Skeletal muscle cell (primary cell): Measurements from ENCODE around the gene WDR73.
A peak's percentile ranks its signal among the peaks of the same experiment; 100 is the strongest.
"Not testable (repeated sequence)": the region's sequence is repeated elsewhere in the genome, so short reads cannot be mapped to it uniquely, and the experiment has no call there.

Source experiments
- DNase-seq: peaks from one replicate; pipeline ENCODE4 v3.0.0-alpha.2; 2010; ENCODE audit warnings: low read depth
- H3K4me3 ChIP-seq: 2 replicates; pipeline ENCODE4 v1.5.1; 2011; ENCODE audit warnings: low read depth, mild to moderate bottlenecking, control low read depth, low read length, moderate library complexity

Gene WDR73

DNA sequence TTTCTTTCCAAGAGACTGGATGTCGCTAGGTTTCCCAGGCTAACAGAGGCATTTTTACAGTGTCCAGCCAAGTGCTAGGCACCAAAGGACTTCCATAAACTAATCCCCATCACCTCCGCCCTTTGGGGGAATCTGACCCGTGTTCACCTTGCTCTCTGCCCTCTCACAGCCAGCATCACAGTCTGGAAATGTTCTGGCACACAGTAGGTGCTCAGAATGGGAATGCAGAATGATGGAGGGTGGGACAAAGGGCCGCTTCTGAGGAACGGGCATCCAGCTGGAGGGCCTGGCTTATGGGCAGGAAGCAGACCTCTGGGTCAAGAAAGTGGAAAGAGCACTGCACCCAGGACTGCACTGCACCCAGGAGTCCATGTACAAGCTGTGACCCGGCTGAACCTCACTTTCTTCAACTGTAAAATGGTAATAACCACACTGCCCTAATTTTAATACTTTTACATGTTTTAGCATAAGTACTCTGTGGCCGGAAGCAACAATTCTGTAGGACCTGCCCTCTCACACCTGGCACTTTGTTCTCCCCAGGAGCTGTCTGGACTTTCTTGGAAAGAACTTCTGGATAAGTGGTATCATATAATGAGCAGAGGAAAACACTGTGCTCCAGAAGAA, 4.8 kb upstream of the WDR73 start:
- H3K4me3 ChIP-seq, result peak overlapping the region; percentile 51
- no peak for DNase-seq

DNA sequence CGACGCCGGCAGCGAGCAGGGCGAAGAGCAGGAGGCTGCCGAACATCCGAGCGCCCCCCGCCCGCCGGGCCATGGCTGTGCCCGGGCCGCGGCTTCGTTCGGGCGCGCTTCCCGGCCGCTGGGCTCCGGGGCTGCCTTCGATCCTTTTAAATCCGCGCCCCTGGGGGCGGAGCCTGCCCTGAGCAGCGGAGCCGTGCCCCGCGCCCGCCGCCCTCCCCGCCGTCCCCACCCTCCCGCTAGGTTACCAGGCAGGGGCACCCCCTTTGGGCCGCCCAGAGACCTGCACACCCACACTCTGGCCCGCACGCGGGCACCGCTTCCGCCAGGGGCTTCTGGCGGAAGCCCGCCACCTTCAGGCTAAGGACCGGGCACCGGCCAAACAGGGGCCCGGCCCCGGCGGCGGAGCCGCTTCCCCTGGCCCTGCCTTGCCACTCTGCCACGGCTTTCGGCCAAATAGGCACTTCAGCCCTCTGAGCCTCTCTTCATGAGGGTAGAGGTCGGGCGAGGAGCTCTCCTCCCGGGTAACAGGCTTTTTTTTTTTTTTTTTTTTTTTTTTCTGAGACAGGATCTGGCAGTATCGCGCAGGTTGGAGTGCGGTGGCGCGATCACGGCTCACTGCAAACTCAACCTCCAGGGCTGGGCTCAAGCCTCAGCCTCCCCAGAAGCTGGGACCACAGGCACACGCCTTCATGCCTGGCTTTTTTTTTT, 4.2 kb upstream of the WDR73 start, which contains the start of gene NMB:
Gene NMB, minus strand, starts transcription at position 120 of the 708 bp plus-strand sequence. Its CDS starts 47 bp downstream, at position 73.
- peak within 1 kb of the TSS; percentile 51 for H3K4me3 ChIP-seq

DNA sequence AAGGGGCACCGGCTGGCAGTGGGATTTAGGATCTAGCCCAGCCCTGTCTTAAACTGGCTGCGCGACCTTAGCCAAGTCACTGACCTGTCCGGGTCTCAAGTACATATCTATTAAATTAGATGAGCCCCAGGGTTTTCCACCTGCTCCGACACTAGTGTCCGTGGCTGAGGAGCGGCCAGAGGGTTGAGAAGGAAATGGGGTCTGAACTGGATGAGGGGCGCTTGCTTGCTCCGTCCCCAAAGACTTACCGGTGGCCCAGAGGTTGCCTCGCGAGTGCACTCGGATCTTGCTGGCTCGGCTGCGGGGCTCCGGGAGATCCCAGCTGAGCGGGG, 3.6 kb upstream of the WDR73 start:
- peak overlapping the region; percentile 51 for H3K4me3 ChIP-seq

More for the DNA sequence above, 4.2 kb upstream of the WDR73 start, which contains the start of gene NMB:
- DNase-seq, result no peak

DNA sequence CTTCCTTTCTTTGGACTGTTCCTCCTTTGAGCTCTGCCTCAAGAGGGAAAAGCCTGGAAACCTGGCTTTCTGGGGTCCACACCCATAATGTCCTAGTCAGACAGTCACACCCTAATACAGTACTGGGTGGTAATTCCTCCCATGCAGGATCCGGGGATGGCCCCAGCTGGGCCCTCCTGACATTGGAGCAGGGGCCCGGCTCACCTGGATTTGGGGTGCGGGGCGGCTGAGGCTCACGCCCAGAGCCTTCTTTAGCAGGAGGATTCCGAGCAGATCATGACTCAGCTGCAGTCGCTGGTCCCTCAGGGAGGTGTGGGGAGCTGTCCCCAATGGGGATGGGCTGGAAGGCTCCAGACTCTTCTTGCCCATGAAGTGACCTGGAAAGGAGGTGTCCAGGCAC, 2.9 kb upstream of the WDR73 start:
- DNase-seq, result no peak
- no peak overlapping the region for H3K4me3 ChIP-seq

More for the DNA sequence above, 3.6 kb upstream of the WDR73 start:
- no peak for DNase-seq

DNA sequence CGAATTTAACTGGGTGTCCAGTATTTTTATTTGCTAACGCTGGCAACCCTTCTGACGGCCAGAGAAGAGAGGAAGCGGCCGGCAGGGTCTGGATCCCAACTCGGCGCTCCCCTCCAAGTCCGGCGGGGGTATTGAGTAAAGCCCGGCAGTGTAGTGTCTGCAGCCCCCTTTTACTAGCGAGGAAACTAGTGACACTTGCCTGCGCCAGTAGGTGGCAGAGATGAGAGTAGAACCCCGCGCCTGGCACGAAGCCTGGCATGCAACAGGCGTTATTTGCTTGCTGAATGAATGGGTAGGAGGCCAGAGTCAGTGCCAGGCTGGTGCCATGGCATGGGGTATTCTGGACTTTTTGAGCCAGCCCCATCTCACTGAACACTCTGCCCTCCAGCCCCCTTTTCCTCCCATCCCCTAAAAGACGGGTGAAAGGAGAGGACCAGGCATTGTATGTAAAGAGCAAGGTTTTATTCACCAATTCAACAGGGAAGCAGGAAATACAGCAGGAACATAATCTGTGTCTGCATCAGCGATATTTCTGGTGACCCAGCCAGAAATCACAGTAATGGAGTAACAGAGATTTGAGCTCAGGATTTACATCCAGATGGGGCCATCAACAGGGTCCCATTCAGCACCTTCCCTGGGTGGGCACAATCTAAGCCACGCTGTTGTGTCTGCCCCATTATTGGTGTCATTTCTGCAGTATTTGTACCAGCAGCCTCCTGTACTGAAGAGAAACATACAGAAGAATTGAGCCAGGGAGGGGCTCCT, 788 bp upstream of the WDR73 start:
- peak overlapping the region; percentile 86 for H3K4me3 ChIP-seq
- DNase-seq, result peak; percentile 52

DNA sequence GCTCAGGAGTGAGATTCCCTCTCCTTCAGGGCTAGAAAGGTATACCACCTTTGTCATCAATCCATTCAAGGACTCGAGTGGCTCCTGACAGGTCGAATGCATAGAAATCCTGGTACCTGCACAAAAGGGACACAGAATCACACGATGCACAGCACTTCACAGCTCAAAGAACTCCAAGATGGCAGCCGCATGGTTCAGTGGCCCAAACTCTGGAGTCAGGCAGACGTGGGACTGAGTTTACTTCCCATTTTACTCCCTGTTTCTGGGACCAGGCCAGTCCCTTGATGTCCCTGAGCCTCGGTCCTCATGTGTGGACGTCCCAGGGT, 536 bp downstream of the WDR73 start:
- H3K4me3 ChIP-seq, result peak overlapping the region; percentile 86
- no peak for DNase-seq

DNA sequence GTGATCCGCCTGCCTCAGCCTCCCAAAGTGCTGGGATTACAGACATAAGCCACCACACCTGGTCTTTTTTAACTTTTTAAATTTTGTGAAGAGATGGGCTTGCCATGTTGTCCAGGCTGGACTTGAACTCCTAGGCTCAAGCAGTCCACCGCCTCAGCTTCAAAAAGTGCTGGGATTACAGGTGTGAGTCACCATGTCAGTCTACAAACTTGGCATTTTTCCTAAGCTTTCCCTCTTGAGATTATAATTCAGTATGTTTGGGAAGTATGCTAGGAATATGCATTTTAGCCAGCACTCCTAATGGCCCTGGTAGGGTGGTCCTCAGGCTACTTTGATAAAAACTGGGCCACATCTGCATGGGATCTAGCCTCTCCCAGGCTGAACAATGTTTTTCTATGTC, 4.4 kb downstream of the WDR73 start:
- H3K4me3 ChIP-seq, result no peak overlapping the region
- DNase-seq, result no peak

DNA sequence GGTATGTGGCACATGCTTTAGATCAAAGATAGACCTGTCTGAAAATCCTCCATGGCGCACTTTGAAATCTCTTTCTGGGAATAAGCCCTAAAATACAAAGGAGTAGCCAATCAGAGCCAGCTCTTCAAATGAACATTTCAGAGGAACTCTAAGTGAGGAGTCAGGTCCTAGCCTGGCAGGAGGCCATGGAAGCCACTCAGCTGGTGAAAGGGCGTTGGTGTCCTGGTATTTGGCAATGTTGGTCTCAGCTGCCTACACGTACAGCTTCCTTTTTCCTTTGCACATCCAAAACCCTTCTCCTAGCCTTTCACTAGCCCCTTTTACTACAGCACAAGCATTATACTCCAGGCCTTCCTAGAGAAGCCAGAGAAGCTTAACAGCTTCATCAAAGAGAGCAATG, 5.5 kb downstream of the WDR73 start:
- DNase-seq, result no peak

DNA sequence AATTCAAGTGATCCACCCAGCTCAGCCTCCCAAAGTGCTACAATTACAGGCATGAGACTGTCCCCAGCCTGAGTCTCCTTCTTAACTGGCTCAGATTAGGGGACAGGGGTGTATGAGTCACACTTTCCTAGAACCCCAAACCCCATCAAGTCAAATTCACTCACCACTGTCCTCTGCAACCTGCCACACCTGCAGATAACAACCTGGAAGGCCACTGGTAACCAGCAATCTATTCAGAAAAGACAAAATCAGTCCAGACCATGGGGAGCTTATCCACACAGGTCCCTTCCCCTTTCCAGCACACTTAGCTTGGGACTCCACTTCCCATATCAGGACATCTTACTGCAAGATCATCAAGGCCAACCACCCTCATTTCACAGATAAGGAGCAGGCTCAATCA, 6.4 kb downstream of the WDR73 start:
- H3K4me3 ChIP-seq, result no peak overlapping the region
- DNase-seq, result no peak

More for the DNA sequence above, 5.5 kb downstream of the WDR73 start:
- no peak overlapping the region for H3K4me3 ChIP-seq

DNA sequence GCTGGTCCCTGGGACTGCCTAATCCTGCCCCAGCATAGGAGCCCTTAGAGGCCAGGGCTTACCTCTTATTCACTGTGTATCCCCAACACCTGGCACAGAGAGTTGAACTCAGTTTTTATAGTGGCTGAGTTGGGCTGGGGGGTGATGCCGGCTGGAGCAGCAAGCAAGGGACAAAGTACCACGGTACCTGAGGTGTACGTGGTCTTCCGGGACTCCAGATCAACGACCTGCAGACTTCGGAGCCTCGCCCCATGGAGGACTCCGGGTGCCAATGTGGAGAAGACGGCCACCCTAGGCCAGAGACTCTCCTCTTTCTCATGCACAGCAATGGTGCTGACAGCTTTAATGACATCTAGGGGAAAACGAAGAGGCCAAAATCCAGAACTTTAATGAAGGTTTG, 8.1 kb downstream of the WDR73 start:
- no peak for DNase-seq

DNA sequence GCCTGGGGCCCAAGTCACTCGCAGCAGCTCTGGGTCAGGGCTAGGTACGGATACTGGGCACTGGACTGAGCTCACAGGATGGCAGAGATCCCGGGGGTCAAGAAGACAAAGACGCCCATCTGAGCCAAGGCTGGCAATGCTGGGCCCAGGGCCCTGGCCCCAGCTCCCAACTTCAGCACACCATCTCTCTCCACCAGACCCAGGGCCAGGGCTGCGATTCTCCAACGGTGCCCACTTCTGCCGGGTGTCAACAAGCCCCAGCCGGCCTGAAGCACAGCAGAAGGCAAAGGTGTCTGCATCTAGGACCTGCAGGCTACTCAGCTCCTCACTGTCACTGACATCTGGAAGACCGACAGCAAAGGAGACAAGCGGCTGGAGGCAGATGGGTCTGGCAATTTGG, 8.6 kb downstream of the WDR73 start:
- DNase-seq, result no peak
- H3K4me3 ChIP-seq, result no peak overlapping the region

More for the DNA sequence above, 8.1 kb downstream of the WDR73 start:
- no peak overlapping the region for H3K4me3 ChIP-seq

DNA sequence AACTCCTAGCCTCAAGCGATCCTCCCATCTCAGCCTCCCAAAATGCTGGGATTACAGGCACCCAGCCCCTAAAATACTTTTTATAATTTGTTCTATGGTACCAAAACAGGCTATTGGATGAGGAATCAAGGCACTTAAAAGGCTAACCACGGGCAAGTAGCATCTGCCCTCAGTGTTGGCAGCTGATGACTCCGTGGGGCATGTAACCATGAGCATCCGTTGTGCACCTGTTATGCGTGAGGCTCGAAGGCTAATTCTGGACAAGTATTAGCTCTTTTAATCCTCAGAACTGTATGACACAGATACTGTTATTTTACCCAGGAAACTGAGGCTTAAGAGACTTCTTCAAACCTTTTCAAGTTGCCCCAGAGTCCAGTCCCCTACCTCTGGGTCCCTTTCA, 10.2 kb downstream of the WDR73 start:
- no peak overlapping the region for H3K4me3 ChIP-seq
- no peak for DNase-seq

DNA sequence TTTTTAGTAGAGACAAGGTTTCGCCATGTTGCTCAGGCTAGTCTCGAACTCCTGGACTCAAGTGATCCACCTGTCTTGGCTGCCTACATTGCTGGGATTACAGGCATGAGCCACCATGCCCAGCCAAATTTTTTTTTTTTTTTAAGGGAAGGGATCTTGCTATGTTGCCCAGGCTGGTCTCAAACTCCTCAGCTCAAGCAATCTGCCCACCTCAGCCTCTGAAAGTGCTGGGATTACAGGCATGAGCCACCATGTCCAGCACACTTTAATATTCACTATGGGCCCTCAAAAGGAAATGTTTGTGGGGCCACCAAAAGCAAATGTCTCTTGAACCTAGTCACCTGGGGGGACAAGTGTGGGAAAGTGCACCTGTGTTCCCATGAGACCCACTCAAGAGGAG, 11.4 kb downstream of the WDR73 start:
- DNase-seq, H3K4me3 ChIP-seq: not testable (repeated sequence)

DNA sequence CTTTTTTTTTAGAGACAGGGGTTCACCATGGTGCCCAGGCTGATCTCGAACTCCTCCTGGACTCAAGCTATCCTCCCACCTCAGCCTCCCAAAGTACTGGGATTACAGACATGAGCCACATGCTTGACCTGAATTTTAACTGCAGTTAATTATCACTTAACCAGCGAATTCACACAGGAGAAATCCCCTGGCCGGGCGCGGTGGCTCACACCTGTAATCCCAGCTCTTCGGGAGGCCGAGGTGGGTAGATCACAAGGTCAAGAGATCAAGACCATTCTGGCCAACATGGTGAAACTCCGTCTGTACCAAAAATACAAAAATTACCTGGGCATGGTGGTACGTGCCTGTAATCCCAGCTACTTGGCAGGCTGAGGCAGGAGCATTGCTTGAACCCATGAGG, 12.2 kb downstream of the WDR73 start:
- H3K4me3 ChIP-seq, DNase-seq: not testable (repeated sequence)

DNA sequence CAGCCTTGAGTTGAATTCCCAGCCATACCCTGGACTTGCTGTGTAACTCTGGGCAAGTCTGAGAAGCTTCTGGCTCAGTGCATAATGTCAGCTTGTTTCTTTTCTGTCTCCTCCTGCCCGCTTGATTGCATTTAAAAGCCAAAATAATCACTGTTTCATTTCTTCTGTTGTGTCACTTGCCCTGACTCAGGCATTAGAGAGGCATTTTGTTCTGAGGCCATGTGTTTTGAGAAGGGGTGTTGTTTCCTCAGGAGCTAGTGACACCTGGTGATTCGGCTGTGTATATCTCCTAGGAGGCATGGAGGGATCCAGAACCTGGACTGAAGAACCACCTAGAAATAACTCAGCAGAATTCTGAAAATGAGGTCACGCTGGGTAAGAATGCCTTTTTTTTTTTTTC, 16.0 kb downstream of the WDR73 start:
- H3K4me3 ChIP-seq, result no peak overlapping the region
- DNase-seq, result no peak

DNA sequence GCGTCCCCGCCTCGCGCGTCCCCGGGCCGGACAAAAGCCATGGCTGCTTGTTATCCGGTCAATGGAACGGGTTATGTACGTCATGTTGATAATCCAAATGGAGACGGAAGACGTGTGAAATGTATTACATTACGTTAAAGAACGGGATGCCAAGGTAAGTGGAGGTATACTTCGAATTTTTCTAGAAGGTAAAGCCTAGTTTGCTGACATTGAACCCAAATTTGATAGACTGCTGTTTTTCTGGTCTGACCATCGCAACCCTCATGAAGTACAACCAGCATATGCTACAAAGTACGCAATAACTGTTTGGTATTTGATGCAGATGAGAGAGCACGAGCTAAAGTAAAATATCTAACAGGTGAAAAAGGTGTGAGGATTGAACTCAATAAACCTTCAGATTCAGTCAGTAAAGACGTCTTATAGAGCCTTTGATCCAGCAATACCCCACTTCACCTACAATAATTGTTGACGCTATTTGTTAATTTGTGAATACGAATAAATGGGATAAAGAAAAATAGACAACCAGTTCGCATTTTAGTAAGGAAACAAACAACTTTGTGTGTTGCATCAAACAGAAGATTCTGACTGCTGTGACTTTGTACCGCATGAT, 19.8 kb downstream of the WDR73 start:
- peak overlapping the region; percentile 70 for H3K4me3 ChIP-seq
- no peak for DNase-seq

DNA sequence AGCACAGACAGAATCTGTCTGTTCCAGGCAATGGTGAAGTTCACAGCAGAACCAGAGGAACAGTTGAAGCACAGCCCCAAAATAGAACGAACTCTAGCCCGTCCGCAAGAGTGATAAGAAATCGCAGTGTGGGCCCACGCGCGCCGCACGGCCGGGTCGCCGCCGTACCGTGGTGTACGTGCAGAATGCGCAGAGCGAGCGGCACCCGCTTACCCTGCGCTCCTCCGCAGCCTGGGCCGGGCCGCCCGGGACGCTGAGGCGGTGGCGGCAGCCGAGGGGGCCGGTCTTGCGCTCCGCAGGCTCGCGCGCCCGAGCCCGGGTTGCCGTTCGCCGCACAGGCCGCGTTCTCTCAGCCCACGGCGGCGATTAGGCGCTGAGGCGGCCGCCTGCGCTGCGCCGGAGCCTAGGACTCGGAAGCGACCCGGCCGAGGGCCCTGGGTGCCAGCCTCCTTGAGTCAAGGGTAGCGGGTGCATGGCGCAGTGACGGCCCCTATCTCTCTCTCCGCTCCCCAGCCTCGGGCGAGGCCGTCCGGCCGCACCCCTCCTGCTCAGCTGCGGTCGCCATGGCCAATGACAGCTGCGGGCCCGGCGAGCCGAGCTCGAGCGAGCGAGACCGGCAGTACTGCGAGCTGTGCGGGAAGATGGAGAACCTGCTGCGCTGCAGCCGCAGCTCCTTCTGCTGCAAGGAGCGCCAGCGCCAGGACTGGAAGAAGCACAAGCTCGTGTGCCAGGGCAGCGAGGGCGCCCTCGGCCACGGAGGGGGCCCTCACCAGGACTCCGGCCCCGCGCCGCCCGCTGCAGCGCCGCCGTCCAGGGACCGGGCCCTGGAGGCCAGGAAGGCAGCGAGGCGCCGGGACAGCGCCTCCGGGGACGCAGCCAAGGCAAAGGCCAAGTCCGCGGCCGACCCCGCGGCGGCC, 20.5 kb downstream of the WDR73 start:
- peak; percentile 38 for DNase-seq
- H3K4me3 ChIP-seq, result peak overlapping the region; percentile 70

DNA sequence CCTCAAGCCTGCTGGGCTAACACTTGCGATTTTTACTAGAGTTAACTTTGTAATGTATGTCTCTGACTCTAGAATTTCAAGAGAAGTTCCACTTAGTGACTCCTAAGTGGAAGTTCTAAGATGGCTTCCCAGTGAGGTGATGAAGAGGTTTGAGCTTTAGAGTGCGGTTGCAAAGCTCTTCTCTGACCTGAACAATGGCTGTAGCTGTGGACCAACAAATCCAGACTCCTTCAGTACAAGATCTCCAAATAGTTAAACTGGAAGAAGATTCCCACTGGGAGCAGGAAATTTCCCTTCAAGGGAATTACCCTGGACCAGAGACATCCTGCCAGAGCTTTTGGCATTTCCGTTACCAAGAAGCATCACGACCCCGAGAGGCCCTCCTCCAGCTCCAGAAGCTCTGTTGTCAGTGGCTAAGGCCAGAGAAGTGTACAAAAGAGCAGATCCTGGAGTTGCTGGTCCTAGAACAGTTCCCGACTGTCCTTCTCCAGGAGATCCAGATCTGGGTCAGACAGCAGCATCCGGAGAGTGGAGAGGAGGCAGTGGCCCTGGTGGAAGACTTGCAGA, 22.3 kb downstream of the WDR73 start:
- H3K4me3 ChIP-seq, result peak overlapping the region; percentile 70
- no peak for DNase-seq

DNA sequence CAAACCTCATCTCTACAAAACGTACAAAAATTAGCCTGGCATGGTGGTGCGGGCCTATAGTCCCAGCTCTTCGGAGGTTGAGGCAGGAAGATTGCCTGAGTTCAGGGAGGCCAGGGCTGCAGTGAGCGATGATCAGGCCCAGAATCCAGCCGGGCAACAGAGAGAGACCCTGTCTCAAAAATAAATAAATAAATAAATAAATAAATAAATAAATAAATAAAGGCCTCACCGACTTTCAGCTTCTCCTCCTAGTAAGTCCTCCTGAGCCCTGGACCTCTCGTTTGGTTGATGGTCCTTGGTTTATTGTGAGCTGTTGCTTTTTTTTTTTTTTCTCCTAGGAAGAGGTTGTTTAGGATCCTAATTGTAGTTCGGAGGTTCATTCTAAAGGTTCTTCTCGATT, 25.1 kb downstream of the WDR73 start:
- no peak for DNase-seq
- no peak overlapping the region for H3K4me3 ChIP-seq
